Measurements from ENCODE around the gene PTPRT.

PTPRT gene

GRCh38 chr20:43017241-43018030, 172.3 kb downstream of the PTPRT start:
- no peak for DNase-seq

- DNase-seq: no peak
Observed at GRCh38 chr20:43016257-43016656, 173.4 kb downstream of the PTPRT start.

GRCh38 chr20:43015566-43015965, 174.1 kb downstream of the PTPRT start:
- no peak for DNase-seq

- no peak for DNase-seq
Observed at GRCh38 chr20:43014206-43014605, 175.5 kb downstream of the PTPRT start.

GRCh38 chr20:43011491-43011890, 178.2 kb downstream of the PTPRT start:
- no peak for DNase-seq

DNA sequence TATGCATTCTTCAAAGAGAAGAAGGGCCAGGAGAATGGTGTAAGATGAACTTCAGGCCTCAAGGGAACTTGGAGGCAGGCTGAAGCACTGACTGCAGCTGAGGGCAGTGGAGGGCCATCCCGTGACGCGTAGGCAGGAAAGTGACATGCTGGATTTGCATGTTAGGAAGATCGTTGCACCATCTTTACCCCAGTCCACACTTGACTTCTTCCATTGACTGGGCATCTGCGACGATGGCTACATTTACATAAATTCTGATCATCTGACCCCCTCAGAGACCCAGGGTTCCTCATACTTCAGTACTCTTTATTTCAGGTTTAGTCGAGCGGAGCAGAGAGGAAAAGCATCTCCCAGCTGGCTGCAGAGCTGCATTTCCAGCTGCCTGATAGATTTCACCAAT, 180.2 kb downstream of the PTPRT start:
- DNase-seq: no peak

- no peak for DNase-seq
Observed at GRCh38 chr20:43007525-43007924, 182.2 kb downstream of the PTPRT start.

- no peak for DNase-seq
Observed at GRCh38 chr20:43006651-43007375, 182.9 kb downstream of the PTPRT start.

DNA sequence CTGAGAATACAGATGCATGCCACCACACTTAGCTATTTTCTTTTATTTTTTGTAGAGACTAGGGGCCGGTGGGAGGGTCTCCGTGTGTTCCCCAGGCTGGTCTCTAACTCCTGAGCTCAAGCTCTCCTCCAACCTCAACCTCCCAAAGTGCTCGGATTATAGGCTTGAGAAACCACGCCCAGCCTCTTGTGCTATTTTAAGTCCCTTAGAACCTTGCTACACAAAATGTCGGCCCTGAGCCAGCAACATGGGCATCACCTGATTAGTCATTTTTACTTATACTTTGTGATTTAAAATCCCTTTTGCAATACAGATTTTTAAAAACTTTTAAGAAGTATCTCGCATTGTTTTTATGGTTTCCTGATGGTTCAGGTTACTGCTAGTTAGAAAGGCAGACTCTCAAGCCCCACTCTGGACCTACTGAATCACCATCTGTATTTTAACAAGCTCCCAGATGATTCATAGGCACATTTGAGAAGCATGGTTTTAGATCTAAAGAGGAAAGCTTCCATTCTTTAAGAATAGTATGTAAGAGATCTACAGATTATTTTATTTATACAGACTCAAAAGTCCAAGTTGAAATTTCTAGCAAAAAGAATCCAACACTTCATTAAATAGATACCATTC, 186.3 kb downstream of the PTPRT start:
- DNase-seq: no peak

DNA sequence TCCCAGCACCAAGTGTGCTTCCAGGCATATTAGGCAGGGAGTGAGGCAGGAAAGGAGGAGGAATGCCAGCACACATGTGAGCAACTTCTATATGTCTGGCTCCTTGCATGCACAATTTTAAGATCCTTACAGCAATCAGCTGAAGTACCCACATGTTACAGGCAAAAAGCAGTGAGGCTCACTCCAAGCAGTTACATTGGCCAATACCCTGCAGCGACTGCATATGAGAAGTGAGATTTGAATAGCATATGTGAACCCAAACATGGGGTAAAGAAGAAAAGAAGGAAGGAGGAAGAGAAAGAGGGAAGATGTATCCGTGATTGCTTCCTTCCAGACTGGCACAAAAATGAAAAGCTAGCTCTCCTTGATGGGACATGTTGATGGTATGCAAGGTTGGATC, 193.6 kb downstream of the PTPRT start:
- DNase-seq: no peak

- DNase-seq: no peak
Observed at GRCh38 chr20:42988319-42988718, 201.4 kb downstream of the PTPRT start.

DNA sequence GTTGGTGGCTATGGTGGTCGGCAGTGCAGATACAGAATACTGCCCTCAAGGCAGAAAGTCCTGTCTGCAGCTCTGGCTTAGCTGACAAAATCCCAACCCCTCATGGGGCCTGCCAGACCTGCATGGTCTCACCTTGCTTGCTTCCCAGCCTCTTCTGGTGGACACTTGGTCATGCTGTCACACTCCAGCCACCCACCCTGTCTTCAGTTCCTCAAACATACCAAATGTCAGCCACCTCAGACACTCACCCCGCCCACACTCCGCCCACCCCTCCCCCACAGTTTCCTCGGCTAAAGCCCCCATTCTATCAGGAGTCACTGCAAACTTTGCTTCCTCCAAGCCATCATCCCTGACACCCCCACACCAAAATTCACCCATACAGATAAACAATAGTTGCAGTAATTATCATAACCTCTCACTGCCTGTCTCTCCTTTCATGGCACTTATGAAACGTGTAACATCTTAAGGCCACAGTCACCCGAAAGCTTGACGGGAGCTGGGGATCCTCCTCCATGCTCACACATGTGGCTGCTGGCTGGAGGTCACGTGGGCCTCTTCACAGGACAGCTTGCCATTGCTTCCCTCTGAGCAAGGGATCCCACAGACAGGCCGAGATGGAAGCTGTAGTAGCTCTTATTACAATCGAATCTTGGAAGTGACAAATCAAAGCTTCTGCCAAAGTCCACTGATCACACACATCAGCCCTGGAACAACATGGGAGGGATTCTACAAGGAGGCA, 202.2 kb downstream of the PTPRT start:
- no peak for DNase-seq

DNA sequence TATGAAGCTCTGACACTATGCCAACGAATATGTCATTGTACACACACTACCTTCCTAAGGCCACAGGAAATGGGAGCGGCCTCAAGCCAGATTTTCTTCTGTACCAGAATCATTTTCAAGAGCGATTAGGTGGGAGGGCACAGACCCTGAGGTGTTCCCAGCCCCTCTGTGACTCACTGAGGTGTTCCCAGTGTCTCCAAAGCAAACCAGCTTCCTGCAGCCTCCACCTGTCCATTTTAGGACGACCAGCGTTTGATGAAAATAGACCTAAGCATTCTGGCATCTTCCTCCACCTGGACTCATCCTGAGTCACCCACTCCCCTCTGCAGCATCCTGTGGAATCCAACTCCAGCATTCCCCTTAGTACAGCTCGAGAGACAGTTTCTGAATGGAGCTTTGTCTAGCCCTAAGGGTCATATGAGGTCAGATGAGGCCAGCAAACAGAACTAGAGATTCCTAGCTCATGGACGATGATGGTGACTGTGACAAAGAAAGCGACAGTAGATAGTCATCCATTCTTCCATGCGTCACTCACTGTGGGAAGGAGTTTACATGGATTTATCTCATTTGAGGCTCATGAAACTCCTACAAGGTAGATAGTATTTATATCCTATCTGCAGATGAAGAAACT, 203.4 kb downstream of the PTPRT start:
- no peak for DNase-seq

DNA sequence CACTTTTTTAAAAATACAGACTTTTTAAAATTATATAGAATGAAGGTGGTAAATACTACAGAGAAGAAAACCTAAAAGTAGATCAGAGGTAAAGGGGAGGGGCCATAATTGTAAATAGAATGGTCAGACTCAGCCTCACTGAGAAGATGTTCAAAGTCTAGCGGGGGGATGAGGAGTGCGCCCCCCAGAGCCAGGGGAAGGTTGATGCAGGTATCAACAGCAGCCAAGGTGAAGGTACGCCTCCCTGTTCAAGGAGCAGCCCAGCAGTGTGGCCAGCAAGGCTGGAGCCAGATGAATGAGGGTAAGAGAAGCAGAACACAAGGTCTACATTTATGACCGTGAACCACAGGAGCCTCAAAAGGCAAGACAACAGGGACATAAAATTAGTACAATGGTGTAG, 204.1 kb downstream of the PTPRT start:
- no peak for DNase-seq

GRCh38 chr20:42982218-42982617, 207.5 kb downstream of the PTPRT start:
- DNase-seq: no peak

GRCh38 chr20:42981253-42981652, 208.5 kb downstream of the PTPRT start:
- DNase-seq: no peak

GRCh38 chr20:42979720-42980119, 210.0 kb downstream of the PTPRT start:
- no peak for DNase-seq

DNA sequence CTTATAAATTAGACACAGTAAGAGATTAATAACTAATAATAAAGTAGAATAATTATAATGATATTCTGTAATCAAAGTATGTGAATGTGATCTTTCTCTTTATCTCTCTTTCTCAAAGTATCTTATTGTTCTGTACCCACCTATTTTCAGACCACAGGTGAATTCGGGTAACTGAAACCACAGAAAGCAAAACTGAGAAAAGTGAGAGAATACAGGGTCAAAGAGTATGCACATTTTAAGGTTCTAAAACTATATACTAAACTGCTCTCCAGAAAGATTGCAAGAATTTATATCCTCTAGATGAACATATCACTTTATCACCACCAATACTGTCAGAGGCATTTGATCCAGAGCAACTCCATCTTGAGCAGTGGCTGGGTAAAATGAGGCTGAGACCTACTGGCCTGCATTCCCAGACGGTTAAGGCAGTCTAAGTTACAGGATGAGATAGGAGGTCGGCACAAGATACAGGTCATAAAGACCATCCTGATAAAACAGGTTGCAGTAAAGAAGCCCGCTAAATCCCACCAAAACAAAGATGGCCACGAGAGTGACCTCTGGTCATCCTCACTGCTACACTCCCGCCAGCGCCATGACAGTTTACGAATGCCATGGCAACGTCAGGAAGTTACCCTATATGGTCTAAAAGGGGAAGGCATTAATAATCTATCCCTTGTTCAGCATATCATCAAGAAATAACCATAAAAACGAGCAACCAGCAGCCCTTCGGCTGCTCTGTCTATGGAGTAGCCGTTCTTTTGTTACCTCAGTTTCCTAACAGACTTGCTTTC, 211.3 kb downstream of the PTPRT start:
- no peak for DNase-seq

GRCh38 chr20:42975974-42976373, 213.7 kb downstream of the PTPRT start:
- no peak for DNase-seq

DNA sequence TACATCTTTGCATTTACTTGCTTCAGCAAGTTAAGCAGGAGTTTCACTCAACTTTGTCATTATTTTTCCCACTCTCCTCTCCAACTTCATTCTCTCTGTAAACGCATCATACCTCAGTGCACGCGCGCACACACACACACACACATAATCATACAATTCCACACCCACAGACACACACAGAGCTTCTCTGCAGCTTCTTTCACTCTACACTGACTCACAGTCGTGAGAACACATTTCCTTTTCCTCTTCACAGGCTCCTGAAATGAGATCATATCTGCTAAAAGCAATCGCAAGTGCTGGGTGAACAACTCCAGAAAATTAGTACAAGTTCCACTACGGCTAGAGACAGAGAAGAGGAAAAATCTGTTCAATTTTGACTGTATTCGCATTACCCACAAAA, 215.4 kb downstream of the PTPRT start:
- no peak for DNase-seq

DNA sequence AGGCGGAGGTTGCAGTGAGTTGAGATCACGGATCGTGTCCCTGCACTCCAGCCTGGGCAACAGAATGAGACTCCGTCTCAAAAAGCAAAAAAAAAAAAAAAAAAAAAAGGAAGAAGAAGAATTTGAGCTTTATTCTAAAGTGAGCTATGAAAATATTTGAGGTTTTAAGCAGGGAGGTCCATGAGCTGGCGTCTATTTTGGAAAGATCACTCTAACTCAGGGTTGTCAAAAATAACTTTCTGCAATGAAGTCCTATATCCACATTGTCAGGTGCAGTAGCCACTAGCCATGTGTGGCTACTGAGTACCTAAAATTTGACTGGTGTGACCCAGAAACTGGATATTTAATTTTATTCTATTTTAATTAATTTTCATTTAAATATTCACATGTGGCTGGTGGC, 217.1 kb downstream of the PTPRT start:
- DNase-seq: no peak

- DNase-seq: no peak
Observed at GRCh38 chr20:42968746-42969145, 221.0 kb downstream of the PTPRT start.

Measured in left hindlimb (tissue), 1 donor.